ENCODE data around the gene ASAP3. TPM values are rescaled to one million over a fixed set of nuclear protein-coding genes. Genes with fewer than 3 reads are reported as not detected.
A peak's percentile ranks its signal among the peaks of the same experiment; 100 is the strongest.

Gene ASAP3
- total RNA-seq, 2 donors from 2014 or later = 33.9 to 47.1 TPM

- intact Hi-C loops (cut with DNase I, micrococcal nuclease) = no loop called here
- DNase-seq (no peak), ATAC-seq (no peak)
These were observed 76.9 kb downstream of the ASAP3 start for GRCh38 chr1:23407016-23407630.

- intact Hi-C loops (cut with DNase I, micrococcal nuclease) = no loop called here
- DNase-seq (no peak), ATAC-seq (no peak)
These were observed 78.0 kb downstream of the ASAP3 start for GRCh38 chr1:23405946-23406345.

- DNase-seq (peak; percentile 91), ATAC-seq (peak; percentile 83)
- intact Hi-C loops (cut with DNase I, micrococcal nuclease) = no loop called here
These were observed 80.1 kb downstream of the ASAP3 start for GRCh38 chr1:23403735-23404486.

- ATAC-seq (no peak), DNase-seq (no peak)
- intact Hi-C loops (cut with DNase I, micrococcal nuclease) = no loop called here
These were observed 80.6 kb downstream of the ASAP3 start for GRCh38 chr1:23403355-23403734.

- intact Hi-C loops (cut with DNase I, micrococcal nuclease) = no loop called here
- ATAC-seq (peak; percentile 22), DNase-seq (no peak)
These were observed 81.0 kb downstream of the ASAP3 start for GRCh38 chr1:23403038-23403336.

GRCh38 chr1:23402286-23403037 is 81.5 kb downstream of the ASAP3 start:
- DNase-seq (peak; percentile 51 to 59), ATAC-seq (peak; percentile 50)
- intact Hi-C loops (cut with DNase I, micrococcal nuclease) = no loop called here

- ATAC-seq = no peak
- intact Hi-C loops (cut with DNase I, micrococcal nuclease) = no loop called here
- DNase-seq = no peak
These were observed 82.7 kb downstream of the ASAP3 start for GRCh38 chr1:23401313-23401712.

GRCh38 chr1:23400324-23401114 is 83.5 kb downstream of the ASAP3 start:
- DNase-seq (no peak), ATAC-seq (no peak)
- intact Hi-C loops (cut with DNase I, micrococcal nuclease) = no loop called here

- no peak for DNase-seq
- intact Hi-C loops (cut with DNase I, micrococcal nuclease) = no loop called here
- no peak for ATAC-seq
These were observed 84.8 kb downstream of the ASAP3 start for GRCh38 chr1:23399229-23399628.

GRCh38 chr1:23397908-23398307 is 86.1 kb downstream of the ASAP3 start:
- intact Hi-C loops (cut with DNase I, micrococcal nuclease) = no loop called here
- DNase-seq (no peak), ATAC-seq (no peak)

GRCh38 chr1:23396380-23396779 is 87.6 kb downstream of the ASAP3 start:
- intact Hi-C loops (cut with DNase I, micrococcal nuclease) = no loop called here
- no peak for DNase-seq
- no peak for ATAC-seq

GRCh38 chr1:23395849-23396248 is 88.1 kb downstream of the ASAP3 start:
- intact Hi-C loops (cut with DNase I, micrococcal nuclease) = no loop called here
- ATAC-seq = no peak
- DNase-seq = no peak

- DNase-seq = no peak
These were observed 88.7 kb downstream of the ASAP3 start for GRCh38 chr1:23395154-23395724.

GRCh38 chr1:23394684-23395083 is 89.3 kb downstream of the ASAP3 start:
- intact Hi-C loops (cut with DNase I, micrococcal nuclease) = no loop called here
- ATAC-seq (peak; percentile 26), DNase-seq (peak; percentile 45 to 70)

More at GRCh38 chr1:23395154-23395724, 88.7 kb downstream of the ASAP3 start:
- intact Hi-C loops (cut with DNase I, micrococcal nuclease) = no loop called here
- ATAC-seq = no peak

- ATAC-seq (no peak), DNase-seq (no peak)
- intact Hi-C loops (cut with DNase I, micrococcal nuclease) = no loop called here
These were observed 89.8 kb downstream of the ASAP3 start for GRCh38 chr1:23394181-23394580.

GRCh38 chr1:23393706-23394105 is 90.3 kb downstream of the ASAP3 start:
- intact Hi-C loops (cut with DNase I, micrococcal nuclease) = no loop called here
- peak; percentile 23 for ATAC-seq
- DNase-seq = peak; percentile 33 to 42

GRCh38 chr1:23392125-23392855 is 91.7 kb downstream of the ASAP3 start:
- DNase-seq (no peak), ATAC-seq (peak; percentile 24)
- intact Hi-C loops (cut with DNase I, micrococcal nuclease) = no loop called here

- intact Hi-C loops (cut with DNase I, micrococcal nuclease) = no loop called here
- ATAC-seq (no peak), DNase-seq (no peak)
These were observed 94.1 kb downstream of the ASAP3 start for GRCh38 chr1:23389837-23390321.
